ENCODE data around the gene GGPS1. TPM values are rescaled to one million over a fixed set of nuclear protein-coding genes. Genes with fewer than 3 reads are reported as not detected.

The GGPS1 gene
- total RNA-seq, 1 donor from 2014 or later = 39.1 TPM

DNA sequence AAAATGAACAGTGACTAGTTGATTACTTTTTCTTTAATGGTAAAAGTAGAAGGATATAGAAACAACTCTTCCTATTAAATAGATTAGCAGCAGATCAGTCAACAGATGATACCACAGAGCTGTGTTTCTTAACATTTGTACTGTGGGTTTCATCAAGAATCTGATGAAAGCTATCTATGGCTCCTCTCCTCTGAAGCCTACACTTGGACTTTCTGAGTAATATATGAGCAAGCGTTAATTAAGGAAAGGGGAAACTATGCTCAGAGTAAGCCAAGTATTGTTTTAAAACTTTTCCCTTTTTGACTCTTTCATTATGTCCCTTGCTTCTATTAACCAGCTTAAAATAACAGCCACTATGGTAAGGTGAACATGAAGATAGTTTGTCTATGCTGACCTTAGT lies 11.2 kb upstream of the GGPS1 start:
- H3K4me2 ChIP-seq (ENCODE audit: low read length) = no peak overlapping the region
- no peaks in the 10 kb centered on the region for H3K27me3 Mint-ChIP-seq (ENCODE audit: low read depth, unreplicated experiment)

DNA sequence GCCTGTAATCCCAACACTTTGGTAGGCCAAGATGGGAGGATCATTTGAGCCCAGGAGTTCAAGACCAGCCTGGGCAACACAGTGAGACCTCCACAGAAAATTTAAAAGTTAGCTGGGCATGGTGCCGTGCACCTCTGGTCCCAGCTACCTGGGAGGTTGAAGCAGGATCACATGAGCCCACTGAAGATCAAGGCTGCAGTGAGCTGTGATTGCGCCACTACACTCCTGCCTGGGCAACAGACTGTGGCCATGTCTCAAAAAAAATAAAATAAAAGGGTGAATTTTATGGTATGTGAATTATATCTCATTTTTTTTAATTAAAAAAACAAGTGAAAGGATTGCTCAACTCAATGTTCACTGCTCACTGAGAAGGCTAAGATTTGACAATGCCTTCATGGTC lies 9.1 kb upstream of the GGPS1 start:
- no peak overlapping the region for H2AFZ ChIP-seq (ENCODE audit: low read depth, low read length)
- Mint-ChIP-seq H3K27ac (ENCODE audit: unreplicated experiment) (peak overlapping the region; percentile 75), H3K4me1 (ENCODE audit: low read depth, unreplicated experiment) (peaks cover 6% of the 10 kb centered on the region), H3K4me3 (ENCODE audit: unreplicated experiment) (no peak overlapping the region), H3K36me3 (ENCODE audit: low read depth, unreplicated experiment) (peaks cover 2% of the 10 kb centered on the region), H3K9me3 (ENCODE audit: unreplicated experiment) (no peaks in the 10 kb centered on the region), H3K27me3 (ENCODE audit: low read depth, unreplicated experiment) (no peaks in the 10 kb centered on the region)
- peaks cover 98% of the 10 kb centered on the region for H3K79me2 ChIP-seq (ENCODE audit: insufficient read depth, low read length)
- FAIRE-seq (no peak), DNase-seq (ENCODE audit: low read depth) (no peak)
- no peaks in the 10 kb centered on the region for H3K27me3 ChIP-seq (ENCODE audit: insufficient read depth, low read length)
- no peak overlapping the region for H3K9ac ChIP-seq (ENCODE audit: low read length)
- H4K20me1 ChIP-seq (ENCODE audit: insufficient read depth, low read length) = peaks cover 93% of the 10 kb centered on the region
- H3K9me3 ChIP-seq (ENCODE audit: insufficient read depth, low read depth, low read length) = no peaks in the 10 kb centered on the region
- no peak for TF ChIP-seq EZH2 (IDR thresholded peaks at IDR 0.05; ENCODE audit: insufficient read depth, low read length)
- TF ChIP-seq, protein P1, sequence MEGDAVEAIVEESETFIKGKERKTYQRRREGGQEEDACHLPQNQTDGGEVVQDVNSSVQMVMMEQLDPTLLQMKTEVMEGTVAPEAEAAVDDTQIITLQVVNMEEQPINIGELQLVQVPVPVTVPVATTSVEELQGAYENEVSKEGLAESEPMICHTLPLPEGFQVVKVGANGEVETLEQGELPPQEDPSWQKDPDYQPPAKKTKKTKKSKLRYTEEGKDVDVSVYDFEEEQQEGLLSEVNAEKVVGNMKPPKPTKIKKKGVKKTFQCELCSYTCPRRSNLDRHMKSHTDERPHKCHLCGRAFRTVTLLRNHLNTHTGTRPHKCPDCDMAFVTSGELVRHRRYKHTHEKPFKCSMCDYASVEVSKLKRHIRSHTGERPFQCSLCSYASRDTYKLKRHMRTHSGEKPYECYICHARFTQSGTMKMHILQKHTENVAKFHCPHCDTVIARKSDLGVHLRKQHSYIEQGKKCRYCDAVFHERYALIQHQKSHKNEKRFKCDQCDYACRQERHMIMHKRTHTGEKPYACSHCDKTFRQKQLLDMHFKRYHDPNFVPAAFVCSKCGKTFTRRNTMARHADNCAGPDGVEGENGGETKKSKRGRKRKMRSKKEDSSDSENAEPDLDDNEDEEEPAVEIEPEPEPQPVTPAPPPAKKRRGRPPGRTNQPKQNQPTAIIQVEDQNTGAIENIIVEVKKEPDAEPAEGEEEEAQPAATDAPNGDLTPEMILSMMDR (IDR thresholded peaks at IDR 0.05; ENCODE audit: insufficient read depth, low read depth, low read length) = no peak
- no peak overlapping the region for H3K4me3 ChIP-seq (ENCODE audit: insufficient read depth, low read depth, low read length)
- H3K36me3 ChIP-seq (ENCODE audit: insufficient read depth, low read length) = no peaks in the 10 kb centered on the region
- H3K4me1 ChIP-seq (ENCODE audit: insufficient read depth, low read length) = no peaks in the 10 kb centered on the region
- no peak overlapping the region for H3K27ac ChIP-seq (ENCODE audit: low read depth, low read length)
- no peak overlapping the region for H3K4me2 ChIP-seq (ENCODE audit: low read length)

More for the DNA sequence above, 11.2 kb upstream of the GGPS1 start:
- H3K27ac Mint-ChIP-seq (ENCODE audit: unreplicated experiment) = no peak overlapping the region
- peaks cover 2% of the 10 kb centered on the region for H3K36me3 Mint-ChIP-seq (ENCODE audit: low read depth, unreplicated experiment)
- H3K79me2 ChIP-seq (ENCODE audit: insufficient read depth, low read length) = peaks cover 98% of the 10 kb centered on the region
- no peaks in the 10 kb centered on the region for H3K9me3 ChIP-seq (ENCODE audit: insufficient read depth, low read depth, low read length)
- no peaks in the 10 kb centered on the region for H3K36me3 ChIP-seq (ENCODE audit: insufficient read depth, low read length)
- H3K4me3 Mint-ChIP-seq (ENCODE audit: unreplicated experiment) = no peak overlapping the region
- no peak overlapping the region for H3K27ac ChIP-seq (ENCODE audit: low read depth, low read length)
- H2AFZ ChIP-seq (ENCODE audit: low read depth, low read length) = no peak overlapping the region
- no peak for DNase-seq (ENCODE audit: low read depth)
- FAIRE-seq = no peak
- H3K9ac ChIP-seq (ENCODE audit: low read length) = no peak overlapping the region
- no peaks in the 10 kb centered on the region for H3K9me3 Mint-ChIP-seq (ENCODE audit: unreplicated experiment)
- no peaks in the 10 kb centered on the region for H3K4me1 ChIP-seq (ENCODE audit: insufficient read depth, low read length)
- no peaks in the 10 kb centered on the region for H3K27me3 ChIP-seq (ENCODE audit: insufficient read depth, low read length)
- peaks cover 94% of the 10 kb centered on the region for H4K20me1 ChIP-seq (ENCODE audit: insufficient read depth, low read length)
- H3K4me3 ChIP-seq (ENCODE audit: insufficient read depth, low read depth, low read length) = no peak overlapping the region
- TF ChIP-seq, protein P1 (IDR thresholded peaks at IDR 0.05; ENCODE audit: insufficient read depth, low read depth, low read length) = no peak
- TF ChIP-seq EZH2 (IDR thresholded peaks at IDR 0.05; ENCODE audit: insufficient read depth, low read length) = no peak
- H3K4me1 Mint-ChIP-seq (ENCODE audit: low read depth, unreplicated experiment) = peaks cover 17% of the 10 kb centered on the region

DNA sequence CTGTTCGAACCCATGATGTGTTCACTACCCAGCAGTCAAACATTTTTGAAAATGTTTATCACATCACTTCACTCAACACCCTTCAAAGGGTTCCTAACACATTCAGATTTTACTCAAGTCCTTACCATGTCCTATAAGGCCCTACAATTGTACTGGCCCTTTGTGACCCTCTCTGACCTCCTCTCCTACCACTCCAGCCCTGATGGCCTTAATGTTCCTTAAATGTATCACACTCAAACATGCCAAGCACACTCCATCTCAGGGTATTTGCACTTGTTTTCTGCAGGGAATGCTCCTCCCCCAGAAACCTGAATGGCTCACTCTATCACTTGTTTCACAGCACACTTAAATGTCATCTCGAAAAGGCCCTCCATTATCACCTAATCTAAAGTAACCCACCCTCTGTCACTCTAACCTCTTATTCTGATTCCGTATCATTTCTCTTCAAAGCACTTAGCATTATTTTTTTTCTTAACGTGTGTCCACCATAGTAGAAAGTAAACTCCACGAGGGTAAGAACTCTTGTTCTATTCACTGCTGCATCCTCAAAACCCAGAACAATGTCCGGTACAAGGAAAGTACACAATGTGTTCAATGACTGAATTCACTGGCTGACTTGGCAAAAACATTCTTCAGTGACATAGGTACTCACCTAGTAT lies 7.7 kb upstream of the GGPS1 start:
- H2AFZ ChIP-seq (ENCODE audit: low read depth, low read length) = no peak overlapping the region
- no peaks in the 10 kb centered on the region for H3K27me3 ChIP-seq (ENCODE audit: insufficient read depth, low read length)
- H4K20me1 ChIP-seq (ENCODE audit: insufficient read depth, low read length) = peaks cover 96% of the 10 kb centered on the region
- peaks cover 98% of the 10 kb centered on the region for H3K79me2 ChIP-seq (ENCODE audit: insufficient read depth, low read length)
- no peak for TF ChIP-seq EZH2 (IDR thresholded peaks at IDR 0.05; ENCODE audit: insufficient read depth, low read length)
- TF ChIP-seq, protein P1 (IDR thresholded peaks at IDR 0.05; ENCODE audit: insufficient read depth, low read depth, low read length) = no peak
- DNase-seq (ENCODE audit: low read depth) = no peak
- H3K27ac ChIP-seq (ENCODE audit: low read depth, low read length) = no peak overlapping the region
- Mint-ChIP-seq H3K36me3 (ENCODE audit: low read depth, unreplicated experiment) (peaks cover 2% of the 10 kb centered on the region), H3K4me3 (ENCODE audit: unreplicated experiment) (no peak overlapping the region), H3K27me3 (ENCODE audit: low read depth, unreplicated experiment) (no peaks in the 10 kb centered on the region), H3K9me3 (ENCODE audit: unreplicated experiment) (no peaks in the 10 kb centered on the region), H3K4me1 (ENCODE audit: low read depth, unreplicated experiment) (peaks cover 7% of the 10 kb centered on the region), H3K27ac (ENCODE audit: unreplicated experiment) (no peak overlapping the region)
- no peak overlapping the region for H3K4me2 ChIP-seq (ENCODE audit: low read length)
- H3K9ac ChIP-seq (ENCODE audit: low read length) = no peak overlapping the region
- no peak for FAIRE-seq
- no peak overlapping the region for H3K4me3 ChIP-seq (ENCODE audit: insufficient read depth, low read depth, low read length)
- no peaks in the 10 kb centered on the region for H3K36me3 ChIP-seq (ENCODE audit: insufficient read depth, low read length)
- peaks cover 6% of the 10 kb centered on the region for H3K4me1 ChIP-seq (ENCODE audit: insufficient read depth, low read length)
- H3K9me3 ChIP-seq (ENCODE audit: insufficient read depth, low read depth, low read length) = no peaks in the 10 kb centered on the region

All from astrocyte (in vitro differentiated cells and primary cell).